ENCODE results near the gene SH3BP1. TPM values are rescaled to one million over a fixed set of nuclear protein-coding genes. Genes with fewer than 3 reads are reported as not detected.

SH3BP1 gene
- total and polyA plus RNA-seq, 2 of the 13 experiments (the other 11 are each of a cell fraction or from before 2014, with no cell fraction given), result 8.4 to 18.5 TPM

- TF ChIP-seq ZNF44 (CRISPR knock-in tag; IDR thresholded peaks at IDR 0.05) (no peak), HMG20A (CRISPR knock-in tag; IDR thresholded peaks at IDR 0.05; ENCODE audit: borderline replicate concordance) (peak; percentile 38; the same call in 1 of the 2 replicates), NFE2L1 (CRISPR knock-in tag; IDR thresholded peaks at IDR 0.05; ENCODE audit: borderline replicate concordance) (no peak), RCOR2 (CRISPR knock-in tag; IDR thresholded peaks at IDR 0.05) (peak; percentile 56; the same call in 1 of the 2 replicates), MTA1 (CRISPR knock-in tag; IDR thresholded peaks at IDR 0.05; ENCODE audit: borderline replicate concordance) (0 out of 2 replicates have a peak, but pooled peaks have one; percentile 50), ZBTB4 (CRISPR knock-in tag; IDR thresholded peaks at IDR 0.05; ENCODE audit: borderline replicate concordance) (peak; percentile 66; the same call in 1 of the 2 replicates), NR2F2 (IDR thresholded peaks at IDR 0.05; ENCODE audit: borderline replicate concordance, low read depth) (no peak), ZNF614 (CRISPR knock-in tag; IDR thresholded peaks at IDR 0.05; ENCODE audit: borderline replicate concordance) (peak; percentile 51; the same call in 1 of the 2 replicates), HNRNPK (IDR thresholded peaks at IDR 0.05; ENCODE audit: low read depth, low read length, poor library complexity, severe bottlenecking) (no peak), KLF12 (CRISPR knock-in tag; IDR thresholded peaks at IDR 0.05; ENCODE audit: borderline replicate concordance) (0 out of 2 replicates have a peak, but pooled peaks have one; percentile 40), ZFP91 (CRISPR knock-in tag; IDR thresholded peaks at IDR 0.05; ENCODE audit: borderline replicate concordance) (0 out of 2 replicates have a peak, but pooled peaks have one; percentile 31), ZNF543 (CRISPR knock-in tag; IDR thresholded peaks at IDR 0.05) (no peak), SIN3A (IDR thresholded peaks at IDR 0.05; ENCODE audit: borderline replicate concordance, low read depth, low read length) (0 out of 2 replicates have a peak, but pooled peaks have one; percentile 64), ZHX1 (CRISPR knock-in tag; IDR thresholded peaks at IDR 0.05; ENCODE audit: low read depth) (no peak), NR2F6 (IDR thresholded peaks at IDR 0.05) (peak; percentile 82), NR2F6 (CRISPR knock-in tag; IDR thresholded peaks at IDR 0.05) (peak; percentile 83), ZFP36L1 (CRISPR knock-in tag; IDR thresholded peaks at IDR 0.05) (0 out of 2 replicates have a peak, but pooled peaks have one; percentile 56), ZFP90 (CRISPR knock-in tag; IDR thresholded peaks at IDR 0.05; ENCODE audit: borderline replicate concordance) (peak; percentile 26; the same call in 1 of the 2 replicates), NFATC3 (CRISPR knock-in tag; IDR thresholded peaks at IDR 0.05) (no peak), KLF9 (CRISPR knock-in tag; IDR thresholded peaks at IDR 0.05; ENCODE audit: low read depth) (no peak), TGIF2 (CRISPR knock-in tag; IDR thresholded peaks at IDR 0.05) (peak; percentile 90), CREB1 (IDR thresholded peaks at IDR 0.05) (peak; percentile 94), CREB1 (CRISPR knock-in tag; IDR thresholded peaks at IDR 0.05) (peak; percentile 47; the same call in 1 of the 2 replicates)
Measured at GRCh38 chr22:37661160-37661924, 21.9 kb downstream of the SH3BP1 start (continued).

Measured in HepG2 (cell line).